Mammary epithelial cell (primary cell): ENCODE results near the gene GNAL.

Experiments used
- CTCF ChIP-seq, 2 donors: IDR thresholded peaks in 1 of 2; conservative IDR thresholded peaks in 1 of 2; 2 replicates each; pipeline ENCODE4 v1.5.1; 2011 to 2012; ENCODE audit warnings: inconsistent platforms in 2 of 2, low read length in 2 of 2, mild to moderate bottlenecking in 2 of 2, control low read depth in 1 of 2, low read depth in 1 of 2; ENCODE audit not compliant: insufficient read depth in 1 of 2; ENCODE audit errors: extremely low read depth in 1 of 2
- EZH2 ChIP-seq: IDR thresholded peaks from 2 replicates; pipeline ENCODE4 v1.6.1; 2012; ENCODE audit warnings: low read length, inconsistent platforms, borderline replicate concordance

GRCh38 chr18:11792632-11793031 lies 103.6 kb downstream of the GNAL start:
- TF ChIP-seq CTCF (conservative IDR thresholded peaks at IDR 0.05 in 1 of 2, IDR thresholded peaks at IDR 0.05 in 1 of 2; ENCODE audit: extremely low read depth in 1 of 2, insufficient read depth in 1 of 2, low read depth in 1 of 2, low read length in 2 of 2) (no peak), EZH2 (no peak)
